ENCODE results near the gene NUDT16L1.

The NUDT16L1 gene

DNA sequence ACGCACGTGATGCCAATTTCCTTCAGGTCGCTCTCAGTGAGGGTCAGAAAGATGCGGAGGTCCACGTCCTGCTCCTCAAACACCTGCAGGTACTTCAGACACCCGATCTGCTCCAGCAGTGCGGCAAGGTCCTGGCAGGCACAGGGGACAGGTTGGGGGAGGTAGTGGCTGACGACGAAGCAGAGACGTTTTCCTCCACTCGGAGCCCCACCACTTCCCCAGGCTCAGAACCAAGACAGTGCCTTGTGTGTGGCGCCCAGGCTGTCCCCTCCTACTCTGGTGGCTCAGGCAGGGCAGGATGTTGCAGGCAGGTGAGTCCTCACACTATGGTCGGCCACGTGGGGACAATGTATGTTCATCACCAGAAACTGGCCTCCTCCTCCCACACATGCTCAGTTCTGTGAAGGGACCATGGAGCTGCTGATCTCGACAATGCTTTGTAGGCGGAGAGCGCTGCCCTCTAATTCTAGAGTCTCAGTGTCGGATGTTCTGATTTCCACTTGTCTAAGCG lies 5.7 kb downstream of the NUDT16L1 start:
- Histone ChIP-seq H3K9ac (ENCODE audit: insufficient read length) (no peak overlapping the region), H3K9me3 (ENCODE audit: low read depth, low read length) (no peaks in the 10 kb centered on the region), H3K36me3 (ENCODE audit: insufficient read depth, low read length) (peaks cover 22% of the 10 kb centered on the region; the same call in 1 of the 2 replicates), H3K4me3 (no peak overlapping the region), H3K27ac (no peak overlapping the region)
- TF ChIP-seq POLR2AphosphoS5 (IDR thresholded peaks at IDR 0.05; ENCODE audit: borderline replicate concordance, low read depth, low read length), result no peak
- TF ChIP-seq FOXP2 (optimal IDR thresholded peaks at IDR 0.05; ENCODE audit: control extremely low read depth, extremely low read length, insufficient read depth), result no peak
- no peak for DNase-seq (ENCODE audit: low read depth, low spot score)

DNA sequence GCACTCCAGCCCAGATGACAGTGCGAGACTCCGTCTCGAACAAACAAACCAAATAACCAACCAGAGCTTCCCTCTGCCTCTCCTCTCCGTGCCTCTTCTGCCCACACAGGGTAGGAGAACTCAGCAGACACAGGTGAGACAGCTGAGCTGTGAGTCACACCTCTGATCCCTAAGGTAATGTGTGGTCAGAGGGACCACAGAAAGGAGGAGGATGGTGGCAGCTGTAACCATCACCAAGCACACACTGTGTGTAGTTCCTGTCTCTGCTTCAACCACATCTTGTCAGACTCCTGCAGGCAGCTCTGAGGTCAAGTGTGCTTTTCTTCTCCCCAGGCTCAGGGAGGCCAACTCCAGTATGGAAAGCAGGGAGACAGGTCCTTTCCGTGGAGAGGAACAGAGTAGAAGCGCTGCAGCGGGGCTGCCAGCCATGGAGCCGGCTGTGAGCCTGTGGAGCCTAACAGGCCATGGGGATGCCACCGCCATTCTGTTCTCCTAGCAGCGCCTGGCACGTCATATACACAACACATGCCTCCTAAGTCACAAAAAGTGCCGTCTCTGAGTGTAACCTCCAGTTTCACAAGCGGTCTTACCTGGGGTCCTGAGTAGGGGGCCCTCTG lies 7.1 kb downstream of the NUDT16L1 start:
- H3K27ac ChIP-seq, result no peak overlapping the region
- H3K36me3 ChIP-seq (ENCODE audit: insufficient read depth, low read length), result peaks cover 20% of the 10 kb centered on the region; the same call in 1 of the 2 replicates
- H3K4me3 ChIP-seq, result no peak overlapping the region
- no peak for TF ChIP-seq POLR2AphosphoS5 (IDR thresholded peaks at IDR 0.05; ENCODE audit: borderline replicate concordance, low read depth, low read length)
- no peak for TF ChIP-seq FOXP2 (optimal IDR thresholded peaks at IDR 0.05; ENCODE audit: control extremely low read depth, extremely low read length, insufficient read depth)
- TF ChIP-seq EZH2 (IDR thresholded peaks at IDR 0.05), result no peak
- no peak overlapping the region for H3K9ac ChIP-seq (ENCODE audit: insufficient read length)
- DNase-seq (ENCODE audit: low read depth, low spot score), result no peak
- no peaks in the 10 kb centered on the region for H3K9me3 ChIP-seq (ENCODE audit: low read depth, low read length)

DNA sequence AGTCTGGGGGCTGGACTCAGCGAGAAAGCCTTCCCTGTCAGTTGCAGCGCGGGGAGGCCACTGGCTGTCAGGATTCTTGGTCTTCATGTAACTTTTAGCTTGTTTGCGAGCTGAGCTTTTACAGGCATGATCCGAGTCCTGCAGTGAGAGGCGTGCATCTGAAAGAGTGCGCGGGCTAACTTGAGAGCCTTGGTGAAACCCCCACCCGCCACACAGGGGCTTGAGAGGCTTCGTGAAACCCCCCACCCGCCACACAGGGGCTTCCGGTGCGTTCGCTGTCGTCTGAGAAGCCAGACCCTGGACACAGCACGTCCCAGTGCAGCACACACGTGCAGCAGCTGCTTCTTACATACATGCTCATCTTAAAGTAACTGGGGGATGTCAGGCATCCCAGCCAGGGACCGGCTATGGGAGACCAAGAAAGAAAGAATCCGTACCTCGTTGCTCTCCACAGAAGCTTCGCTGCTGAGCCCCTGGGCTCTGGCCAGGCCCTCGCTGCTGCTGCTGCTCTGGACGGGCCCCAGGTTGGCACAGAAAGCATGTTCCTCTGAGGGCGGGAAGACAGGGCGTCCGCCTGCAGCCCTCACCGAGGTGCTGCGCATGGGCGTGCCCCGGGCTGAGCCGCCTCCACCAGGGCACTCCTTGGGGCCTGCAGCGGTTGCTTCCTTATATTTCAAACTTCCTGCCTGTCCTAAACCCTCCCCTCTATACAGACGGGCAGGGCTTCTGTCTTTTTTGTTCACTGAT lies 7.8 kb downstream of the NUDT16L1 start:
- Histone ChIP-seq H3K4me3 (no peak overlapping the region), H3K9ac (ENCODE audit: insufficient read length) (no peak overlapping the region), H3K9me3 (ENCODE audit: low read depth, low read length) (no peaks in the 10 kb centered on the region), H3K36me3 (ENCODE audit: insufficient read depth, low read length) (peaks cover 20% of the 10 kb centered on the region; the same call in 1 of the 2 replicates), H3K27ac (no peak overlapping the region)
- no peak for DNase-seq (ENCODE audit: low read depth, low spot score)
- TF ChIP-seq FOXP2 (optimal IDR thresholded peaks at IDR 0.05; ENCODE audit: control extremely low read depth, extremely low read length, insufficient read depth), result no peak
- no peak for TF ChIP-seq POLR2AphosphoS5 (IDR thresholded peaks at IDR 0.05; ENCODE audit: borderline replicate concordance, low read depth, low read length)
- no peak for TF ChIP-seq EZH2 (IDR thresholded peaks at IDR 0.05)

DNA sequence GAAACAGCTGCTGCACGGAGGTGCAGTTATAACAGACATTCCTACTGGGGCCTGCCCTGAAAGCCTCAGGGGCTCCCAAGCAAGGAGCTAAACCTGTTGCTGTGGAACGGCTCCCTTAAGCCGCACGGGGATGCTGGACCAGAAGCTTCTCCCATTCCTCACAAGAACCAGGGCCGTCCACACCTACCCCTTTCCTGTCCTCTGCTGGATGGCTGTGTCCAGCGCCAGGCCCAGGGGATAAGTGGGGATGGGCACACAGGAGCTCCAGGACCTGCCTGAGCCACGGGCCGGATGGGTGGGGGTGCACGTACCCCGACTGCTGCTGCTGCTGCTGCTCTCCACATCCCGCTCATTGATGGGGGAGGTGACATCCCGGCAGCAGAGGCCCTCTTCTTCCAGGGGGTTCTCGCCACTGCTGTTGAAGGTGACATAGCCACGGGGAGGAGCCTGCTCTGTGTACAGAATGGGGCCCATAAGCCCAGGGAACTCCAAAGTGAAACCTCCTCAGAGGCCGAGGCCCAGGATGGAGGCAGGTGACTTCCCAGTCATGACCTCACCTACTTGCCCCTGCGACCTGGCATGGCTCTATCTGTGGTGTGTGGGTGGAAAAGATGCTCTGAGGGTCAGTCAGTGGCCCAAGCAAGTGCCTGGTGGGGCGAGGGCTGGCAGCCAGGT lies 8.6 kb downstream of the NUDT16L1 start:
- DNase-seq (ENCODE audit: low read depth, low spot score), result no peak
- no peak overlapping the region for H3K9ac ChIP-seq (ENCODE audit: insufficient read length)
- no peaks in the 10 kb centered on the region for H3K9me3 ChIP-seq (ENCODE audit: low read depth, low read length)
- TF ChIP-seq POLR2AphosphoS5 (IDR thresholded peaks at IDR 0.05; ENCODE audit: borderline replicate concordance, low read depth, low read length) (no peak), EZH2 (IDR thresholded peaks at IDR 0.05) (no peak), FOXP2 (optimal IDR thresholded peaks at IDR 0.05; ENCODE audit: control extremely low read depth, extremely low read length, insufficient read depth) (no peak)
- H3K36me3 ChIP-seq (ENCODE audit: insufficient read depth, low read length), result peaks cover 20% of the 10 kb centered on the region; the same call in 1 of the 2 replicates
- no peak overlapping the region for H3K27ac ChIP-seq
- no peak overlapping the region for H3K4me3 ChIP-seq

DNA sequence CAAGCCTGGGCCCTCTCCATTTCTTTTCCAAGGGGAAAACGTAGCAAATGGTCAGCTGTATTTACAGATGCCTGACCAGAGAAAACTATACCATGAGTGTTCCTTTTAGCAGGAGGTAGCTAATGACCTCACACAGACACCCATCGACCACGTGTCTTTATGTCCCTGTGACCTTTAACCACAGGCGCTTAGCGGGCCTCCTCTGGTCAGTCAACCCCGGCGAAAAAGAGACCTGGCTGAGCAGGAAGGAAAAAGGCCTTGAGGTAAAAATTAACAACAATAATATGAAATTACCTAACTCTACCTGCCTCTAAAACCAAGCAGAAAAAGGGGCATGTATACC lies 9.1 kb downstream of the NUDT16L1 start:
- DNase-seq (ENCODE audit: low read depth, low spot score), result no peak
- Histone ChIP-seq H3K9ac (ENCODE audit: insufficient read length) (no peak overlapping the region), H3K4me3 (no peak overlapping the region), H3K9me3 (ENCODE audit: low read depth, low read length) (no peaks in the 10 kb centered on the region), H3K36me3 (ENCODE audit: insufficient read depth, low read length) (peaks cover 20% of the 10 kb centered on the region; the same call in 1 of the 2 replicates), H3K27ac (no peak overlapping the region)
- TF ChIP-seq POLR2AphosphoS5 (IDR thresholded peaks at IDR 0.05; ENCODE audit: borderline replicate concordance, low read depth, low read length), result no peak

DNA sequence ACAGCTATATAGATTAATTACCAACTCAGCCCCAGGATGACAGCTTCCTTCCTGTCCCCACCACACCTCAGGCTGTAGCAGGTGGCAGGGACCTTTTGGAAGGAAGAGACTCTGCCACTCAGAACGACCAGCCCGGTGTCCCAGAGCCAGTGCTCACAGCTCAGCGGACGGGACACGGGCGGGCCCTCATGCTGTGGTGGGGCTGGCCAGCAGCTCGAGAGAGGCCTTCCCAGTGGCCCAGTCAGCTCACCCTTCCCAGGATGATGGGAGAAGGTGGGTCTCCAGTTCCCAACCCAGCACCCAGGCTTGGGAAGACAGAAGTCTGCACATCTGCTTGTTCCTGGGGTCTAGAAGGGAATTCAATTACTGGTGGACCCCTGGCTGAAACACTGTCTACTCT lies 10.5 kb downstream of the NUDT16L1 start:
- no peak overlapping the region for H3K4me3 ChIP-seq
- peaks cover 14% of the 10 kb centered on the region; the same call in 1 of the 2 replicates for H3K36me3 ChIP-seq (ENCODE audit: insufficient read depth, low read length)
- no peak for DNase-seq (ENCODE audit: low read depth, low spot score)
- no peak overlapping the region for H3K27ac ChIP-seq
- H3K9me3 ChIP-seq (ENCODE audit: low read depth, low read length), result no peaks in the 10 kb centered on the region
- H3K9ac ChIP-seq (ENCODE audit: insufficient read length), result no peak overlapping the region
- no peak for TF ChIP-seq FOXP2 (optimal IDR thresholded peaks at IDR 0.05; ENCODE audit: control extremely low read depth, extremely low read length, insufficient read depth)
- TF ChIP-seq POLR2AphosphoS5 (IDR thresholded peaks at IDR 0.05; ENCODE audit: borderline replicate concordance, low read depth, low read length), result no peak
- TF ChIP-seq EZH2 (IDR thresholded peaks at IDR 0.05), result no peak

DNA sequence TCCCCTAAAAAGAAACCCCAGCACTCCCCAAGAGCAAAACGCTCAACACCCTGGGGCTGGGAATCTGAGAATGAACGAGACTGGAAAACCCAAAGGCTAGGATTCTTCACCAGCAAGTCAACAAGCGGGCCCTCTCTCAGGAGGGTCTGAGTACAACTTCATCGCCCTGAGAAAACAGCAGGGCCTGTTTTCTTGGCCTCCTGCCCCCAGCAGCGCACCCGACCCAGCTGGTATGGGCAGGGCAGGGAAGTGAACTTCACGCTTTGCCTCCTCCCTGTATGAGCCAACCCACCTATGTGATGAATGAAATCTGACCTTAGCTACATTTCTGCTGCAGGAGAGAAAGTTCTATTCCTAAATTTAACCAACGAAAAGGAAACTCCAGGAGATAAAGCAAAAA lies 11.1 kb downstream of the NUDT16L1 start:
- H3K27ac ChIP-seq, result no peak overlapping the region
- TF ChIP-seq POLR2AphosphoS5 (IDR thresholded peaks at IDR 0.05; ENCODE audit: borderline replicate concordance, low read depth, low read length), result no peak
- no peak for TF ChIP-seq EZH2 (IDR thresholded peaks at IDR 0.05)
- TF ChIP-seq FOXP2 (optimal IDR thresholded peaks at IDR 0.05; ENCODE audit: control extremely low read depth, extremely low read length, insufficient read depth), result no peak
- DNase-seq (ENCODE audit: low read depth, low spot score), result no peak
- no peak overlapping the region for H3K9ac ChIP-seq (ENCODE audit: insufficient read length)
- no peak overlapping the region for H3K4me3 ChIP-seq
- peaks cover 9% of the 10 kb centered on the region; the same call in 1 of the 2 replicates for H3K36me3 ChIP-seq (ENCODE audit: insufficient read depth, low read length)
- no peaks in the 10 kb centered on the region for H3K9me3 ChIP-seq (ENCODE audit: low read depth, low read length)

DNA sequence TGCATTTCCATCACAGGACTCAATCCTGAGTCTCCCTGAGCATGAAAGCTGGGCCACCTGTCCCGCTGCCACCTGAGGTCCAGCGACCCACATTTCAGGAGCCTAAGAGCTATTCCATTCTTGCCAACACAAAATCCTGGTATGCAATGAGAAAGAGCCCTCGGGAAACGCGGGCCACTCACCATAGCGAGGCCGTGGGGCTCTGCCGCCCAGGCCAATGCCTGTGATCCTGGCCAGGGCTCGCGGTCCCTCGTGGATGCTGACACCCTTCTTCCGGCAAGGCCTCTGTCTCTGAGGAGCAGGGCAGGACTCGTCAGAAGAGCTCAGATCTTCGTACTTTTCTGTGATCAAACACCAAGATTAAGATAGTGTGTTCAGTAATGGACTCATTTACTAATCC lies 11.6 kb downstream of the NUDT16L1 start:
- H3K9me3 ChIP-seq (ENCODE audit: low read depth, low read length), result no peaks in the 10 kb centered on the region
- DNase-seq (ENCODE audit: low read depth, low spot score), result no peak
- no peak overlapping the region for H3K9ac ChIP-seq (ENCODE audit: insufficient read length)
- no peak overlapping the region for H3K27ac ChIP-seq
- TF ChIP-seq FOXP2 (optimal IDR thresholded peaks at IDR 0.05; ENCODE audit: control extremely low read depth, extremely low read length, insufficient read depth), result no peak
- TF ChIP-seq POLR2AphosphoS5 (IDR thresholded peaks at IDR 0.05; ENCODE audit: borderline replicate concordance, low read depth, low read length), result no peak
- no peak for TF ChIP-seq EZH2 (IDR thresholded peaks at IDR 0.05)
- H3K36me3 ChIP-seq (ENCODE audit: insufficient read depth, low read length), result peaks cover 9% of the 10 kb centered on the region; the same call in 1 of the 2 replicates
- no peak overlapping the region for H3K4me3 ChIP-seq
